ENCODE data around the gene LEMD2.

Gene LEMD2

DNA sequence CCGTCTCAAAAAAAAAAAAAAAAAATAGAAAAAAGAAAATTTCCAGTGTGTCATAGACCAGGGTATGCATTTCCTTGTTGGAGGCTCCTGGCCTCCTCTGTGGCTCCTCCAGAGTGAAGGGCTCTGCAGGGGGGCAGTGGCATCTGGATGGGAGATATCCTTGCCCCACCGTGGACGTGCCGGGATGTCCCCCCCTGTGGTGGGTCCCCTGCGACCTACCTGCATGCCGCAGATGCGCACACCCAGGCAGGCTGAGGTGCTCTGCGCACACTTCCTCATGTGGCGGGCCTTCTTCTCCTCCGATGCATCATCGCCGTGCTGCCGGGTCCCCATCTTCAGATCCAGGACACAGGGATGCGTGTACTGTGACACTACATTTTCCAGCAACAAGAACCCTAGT is 63.7 kb downstream of the LEMD2 start:
- CTCF ChIA-PET = interaction anchor here (0.7 to 12.0 kb wide), 7 partner anchors 9 to 429 kb away, joined by 3 to 104 read pairs (median 4); partner anchors contain the start of gene UQCC2
- POLR2A ChIA-PET = interaction anchor here (0.7 kb wide), 1 partner anchor 10 kb away, joined by 3 read pairs; no protein-coding TSS in a partner anchor
- TF ChIP-seq, protein P1, sequence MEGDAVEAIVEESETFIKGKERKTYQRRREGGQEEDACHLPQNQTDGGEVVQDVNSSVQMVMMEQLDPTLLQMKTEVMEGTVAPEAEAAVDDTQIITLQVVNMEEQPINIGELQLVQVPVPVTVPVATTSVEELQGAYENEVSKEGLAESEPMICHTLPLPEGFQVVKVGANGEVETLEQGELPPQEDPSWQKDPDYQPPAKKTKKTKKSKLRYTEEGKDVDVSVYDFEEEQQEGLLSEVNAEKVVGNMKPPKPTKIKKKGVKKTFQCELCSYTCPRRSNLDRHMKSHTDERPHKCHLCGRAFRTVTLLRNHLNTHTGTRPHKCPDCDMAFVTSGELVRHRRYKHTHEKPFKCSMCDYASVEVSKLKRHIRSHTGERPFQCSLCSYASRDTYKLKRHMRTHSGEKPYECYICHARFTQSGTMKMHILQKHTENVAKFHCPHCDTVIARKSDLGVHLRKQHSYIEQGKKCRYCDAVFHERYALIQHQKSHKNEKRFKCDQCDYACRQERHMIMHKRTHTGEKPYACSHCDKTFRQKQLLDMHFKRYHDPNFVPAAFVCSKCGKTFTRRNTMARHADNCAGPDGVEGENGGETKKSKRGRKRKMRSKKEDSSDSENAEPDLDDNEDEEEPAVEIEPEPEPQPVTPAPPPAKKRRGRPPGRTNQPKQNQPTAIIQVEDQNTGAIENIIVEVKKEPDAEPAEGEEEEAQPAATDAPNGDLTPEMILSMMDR (IDR thresholded peaks at IDR 0.05; ENCODE audit: insufficient read depth, low read length, missing control alignments) = no peak
- DNase-seq (ENCODE audit: low read depth, low spot score) = no peak
- H3K4me3 ChIP-seq (ENCODE audit: low read depth, low read length) = no peak overlapping the region

- ChIA-PET CTCF (interaction anchor here (1.3 to 12.0 kb wide), 3 partner anchors 13 to 431 kb away, joined by 4 to 104 read pairs (median 28); partner anchors contain the start of gene UQCC2), POLR2A (interaction anchor here (0.7 kb wide), 1 partner anchor 11 kb away, joined by 3 read pairs; no protein-coding TSS in a partner anchor)
- DNase-seq (ENCODE audit: low read depth, low spot score) = no peak
- TF ChIP-seq, protein P1 (IDR thresholded peaks at IDR 0.05; ENCODE audit: insufficient read depth, low read length, missing control alignments) = no peak
- no peak overlapping the region for H3K4me3 ChIP-seq (ENCODE audit: low read depth, low read length)
Observed at GRCh38 chr6:33724102-33725023, 64.6 kb downstream of the LEMD2 start.

- CTCF ChIA-PET = interaction anchor here (0.8 to 12.0 kb wide), 6 partner anchors 10 to 432 kb away, joined by 3 to 104 read pairs (median 4); partner anchors contain the start of gene UQCC2
Observed at GRCh38 chr6:33723371-33724085, 65.4 kb downstream of the LEMD2 start.

DNA sequence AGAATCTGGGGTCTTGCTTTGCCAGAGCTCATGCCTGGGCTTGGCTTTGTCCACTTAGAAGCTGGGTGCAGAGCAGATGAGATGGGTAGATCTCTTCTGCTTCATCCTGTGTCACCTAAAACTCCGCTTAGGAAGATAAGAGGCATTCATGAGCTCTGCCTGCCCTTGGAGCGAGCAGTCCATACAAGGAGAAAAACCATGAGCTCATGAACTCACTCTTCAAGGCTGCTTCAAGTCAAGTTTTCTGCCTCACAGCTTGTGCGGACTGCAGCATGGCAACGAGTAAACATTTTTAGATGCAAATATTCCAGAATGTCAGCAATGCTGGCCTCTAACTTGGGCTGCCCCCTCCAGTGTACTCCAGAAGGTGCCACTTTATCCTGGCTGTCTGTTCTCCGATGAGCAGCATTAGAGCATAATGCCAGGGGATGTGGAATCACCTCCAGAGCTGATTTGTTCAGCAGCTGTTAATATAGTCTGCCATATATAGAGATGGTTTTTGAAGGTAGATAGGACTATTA is 66.8 kb downstream of the LEMD2 start:
- ChIA-PET CTCF (interaction anchor here (0.8 to 12.0 kb wide), 6 partner anchors 8 to 137 kb away, joined by 3 to 104 read pairs (median 4); partner anchors contain the start of gene UQCC2), POLR2A (no interaction called here)
- no peak overlapping the region for H3K4me3 ChIP-seq (ENCODE audit: low read depth, low read length)
- TF ChIP-seq, protein P1 (IDR thresholded peaks at IDR 0.05; ENCODE audit: insufficient read depth, low read length, missing control alignments) = no peak
- DNase-seq (ENCODE audit: low read depth, low spot score) = no peak

More at GRCh38 chr6:33723371-33724085, 65.4 kb downstream of the LEMD2 start:
- POLR2A ChIA-PET = no interaction called here
- no peak overlapping the region for H3K4me3 ChIP-seq (ENCODE audit: low read depth, low read length)
- DNase-seq (ENCODE audit: low read depth, low spot score) = no peak
- TF ChIP-seq, protein P1 (IDR thresholded peaks at IDR 0.05; ENCODE audit: insufficient read depth, low read length, missing control alignments) = no peak

GRCh38 chr6:33721508-33721907 is 67.4 kb downstream of the LEMD2 start:
- ChIA-PET CTCF (interaction anchor here (1.3 to 12.0 kb wide), 5 partner anchors 8 to 136 kb away, joined by 3 to 104 read pairs (median 12); partner anchors contain the start of gene UQCC2), POLR2A (no interaction called here)
- no peak overlapping the region for H3K4me3 ChIP-seq (ENCODE audit: low read depth, low read length)
- TF ChIP-seq, protein P1 (IDR thresholded peaks at IDR 0.05; ENCODE audit: insufficient read depth, low read length, missing control alignments) = no peak
- no peak for DNase-seq (ENCODE audit: low read depth, low spot score)

Data from AG04449 (cell line).